Measurements from ENCODE around the gene STRIP1. TPM values are rescaled to one million over a fixed set of nuclear protein-coding genes. Genes with fewer than 3 reads are reported as not detected.

The STRIP1 gene
- total and polyA plus RNA-seq, 2 of the 8 experiments (the other 6 are each of a cell fraction or from before 2014, with no cell fraction given): 21.3 to 45.6 TPM

GRCh38 chr1:110034451-110035235 lies at the start of gene STRIP1 (continued):
- TF ChIP-seq, protein P1, sequence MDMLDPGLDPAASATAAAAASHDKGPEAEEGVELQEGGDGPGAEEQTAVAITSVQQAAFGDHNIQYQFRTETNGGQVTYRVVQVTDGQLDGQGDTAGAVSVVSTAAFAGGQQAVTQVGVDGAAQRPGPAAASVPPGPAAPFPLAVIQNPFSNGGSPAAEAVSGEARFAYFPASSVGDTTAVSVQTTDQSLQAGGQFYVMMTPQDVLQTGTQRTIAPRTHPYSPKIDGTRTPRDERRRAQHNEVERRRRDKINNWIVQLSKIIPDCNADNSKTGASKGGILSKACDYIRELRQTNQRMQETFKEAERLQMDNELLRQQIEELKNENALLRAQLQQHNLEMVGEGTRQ (IDR thresholded peaks at IDR 0.05; ENCODE audit: low read length): no peak
- TF ChIP-seq BRCA1 (IDR thresholded peaks at IDR 0.05; ENCODE audit: low read depth, low read length): peak; percentile 98
- no peak for TF ChIP-seq MAX (IDR thresholded peaks at IDR 0.05)
- no peak for TF ChIP-seq TEAD4 (IDR thresholded peaks at IDR 0.05; ENCODE audit: low read depth, low read length)
- TF ChIP-seq FOSL1 (IDR thresholded peaks at IDR 0.05; ENCODE audit: insufficient read depth, low read depth, low read length): no peak
- TF ChIP-seq CREB1 (IDR thresholded peaks at IDR 0.05): no peak; the same call in 1 of the 2 replicates
- no peak for TF ChIP-seq GABPA (IDR thresholded peaks at IDR 0.05; ENCODE audit: borderline replicate concordance, insufficient read depth, low read length)
- TF ChIP-seq NRF1 (IDR thresholded peaks at IDR 0.05; ENCODE audit: low read depth, low read length): no peak
- peak; percentile 32 for TF ChIP-seq CTBP2 (IDR thresholded peaks at IDR 0.05; ENCODE audit: borderline replicate concordance, insufficient read depth, insufficient read length, low read length)
- TF ChIP-seq, protein P2, sequence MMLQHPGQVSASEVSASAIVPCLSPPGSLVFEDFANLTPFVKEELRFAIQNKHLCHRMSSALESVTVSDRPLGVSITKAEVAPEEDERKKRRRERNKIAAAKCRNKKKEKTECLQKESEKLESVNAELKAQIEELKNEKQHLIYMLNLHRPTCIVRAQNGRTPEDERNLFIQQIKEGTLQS (IDR thresholded peaks at IDR 0.05; ENCODE audit: insufficient read depth, low read depth, low read length): no peak
- TF ChIP-seq ZNF274 (IDR thresholded peaks at IDR 0.05; ENCODE audit: borderline replicate concordance, extremely low read depth, low read length): no peak
- peak; percentile 80 for TF ChIP-seq TBP (IDR thresholded peaks at IDR 0.05; ENCODE audit: low read depth, low read length)
- peak; percentile 94 for TF ChIP-seq ATF2 (IDR thresholded peaks at IDR 0.05; ENCODE audit: low read length)
- peak; percentile 86 for TF ChIP-seq SIX5 (IDR thresholded peaks at IDR 0.05; ENCODE audit: low read depth, low read length)
- no peak for TF ChIP-seq HDAC6 (IDR thresholded peaks at IDR 0.05; ENCODE audit: low read depth, low read length)
- no peak for TF ChIP-seq EGR1 (IDR thresholded peaks at IDR 0.05; ENCODE audit: borderline replicate concordance, low read depth, low read length)
- TF ChIP-seq, protein P3, sequence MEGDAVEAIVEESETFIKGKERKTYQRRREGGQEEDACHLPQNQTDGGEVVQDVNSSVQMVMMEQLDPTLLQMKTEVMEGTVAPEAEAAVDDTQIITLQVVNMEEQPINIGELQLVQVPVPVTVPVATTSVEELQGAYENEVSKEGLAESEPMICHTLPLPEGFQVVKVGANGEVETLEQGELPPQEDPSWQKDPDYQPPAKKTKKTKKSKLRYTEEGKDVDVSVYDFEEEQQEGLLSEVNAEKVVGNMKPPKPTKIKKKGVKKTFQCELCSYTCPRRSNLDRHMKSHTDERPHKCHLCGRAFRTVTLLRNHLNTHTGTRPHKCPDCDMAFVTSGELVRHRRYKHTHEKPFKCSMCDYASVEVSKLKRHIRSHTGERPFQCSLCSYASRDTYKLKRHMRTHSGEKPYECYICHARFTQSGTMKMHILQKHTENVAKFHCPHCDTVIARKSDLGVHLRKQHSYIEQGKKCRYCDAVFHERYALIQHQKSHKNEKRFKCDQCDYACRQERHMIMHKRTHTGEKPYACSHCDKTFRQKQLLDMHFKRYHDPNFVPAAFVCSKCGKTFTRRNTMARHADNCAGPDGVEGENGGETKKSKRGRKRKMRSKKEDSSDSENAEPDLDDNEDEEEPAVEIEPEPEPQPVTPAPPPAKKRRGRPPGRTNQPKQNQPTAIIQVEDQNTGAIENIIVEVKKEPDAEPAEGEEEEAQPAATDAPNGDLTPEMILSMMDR (IDR thresholded peaks at IDR 0.05; ENCODE audit: control extremely low read depth in 1 of 3, insufficient read depth in 1 of 3, low read depth in 1 of 3, low read length in 3 of 3): no peak
- no peak for TF ChIP-seq CBX8 (IDR thresholded peaks at IDR 0.05; ENCODE audit: borderline replicate concordance, low read depth, low read length)
